Thymus (tissue), 14 donors: ENCODE data around the gene SERPINB4. TPM values are rescaled to one million over a fixed set of nuclear protein-coding genes. Genes with fewer than 3 reads are reported as not detected.
"Not testable (repeated sequence)": the region's sequence is repeated elsewhere in the genome, so short reads cannot be mapped to it uniquely, and the experiment has no call there.

Experiments used
- DNase-seq, 9 donors: peaks; one replicate each; pipeline ENCODE4 v3.0.0-alpha.2; 2013; ENCODE audit warnings: low spot score in 9 of 9, low read depth in 6 of 9, missing footprints in 1 of 9
- H3K27ac ChIP-seq, 2 donors: one replicate each; pipeline ENCODE4 v1.5.1; 2013; ENCODE audit warnings: control low read depth in 1 of 2, low read depth in 1 of 2, low read length in 1 of 2, mild to moderate bottlenecking in 1 of 2, moderate library complexity in 1 of 2
- H3K27me3 ChIP-seq, 2 donors: one replicate each; pipeline ENCODE4 v1.5.1; 2013; ENCODE audit warnings: low read length in 1 of 2; ENCODE audit not compliant: control insufficient read depth in 2 of 2, insufficient read depth in 1 of 2
- H3K36me3 ChIP-seq, 2 donors: one replicate each; pipeline ENCODE4 v1.5.1; 2013; ENCODE audit warnings: low read length in 1 of 2, mild to moderate bottlenecking in 1 of 2, moderate library complexity in 1 of 2; ENCODE audit not compliant: control insufficient read depth in 2 of 2, insufficient read depth in 2 of 2
- H3K4me1 ChIP-seq, 2 donors: one replicate each; pipeline ENCODE4 v1.5.1; 2013; ENCODE audit warnings: low read length in 2 of 2; ENCODE audit not compliant: control insufficient read depth in 2 of 2, insufficient read depth in 2 of 2
- H3K4me3 ChIP-seq, 2 donors: one replicate each; pipeline ENCODE4 v1.5.1; 2013; ENCODE audit warnings: low read length in 2 of 2, control low read depth in 1 of 2, mild to moderate bottlenecking in 1 of 2
- H3K9me3 ChIP-seq, 2 donors: one replicate each; pipeline ENCODE4 v1.5.1; 2013; ENCODE audit warnings: low read length in 1 of 2, mild to moderate bottlenecking in 1 of 2; ENCODE audit not compliant: control insufficient read depth in 2 of 2, insufficient read depth in 1 of 2
- WGBS: extraction: QIAGEN DNeasy Blood & Tissue Kit; methylation state at CpG from one replicate; pipeline ENCODE4 v1.1.7; 2013; 5-methylcytosine and 5-hydroxymethylcytosine counted together
- long read RNA-seq, 10 donors: transcript quantifications; one replicate each; lab custom pipeline, GENCODE V29; 2026
- polyA plus RNA-seq: library from polyadenylated mRNA; stranded (reverse); fragments of 200-250 nt; gene quantifications from one replicate; pipeline ENCODE4 v1.2.3, GENCODE V29; 2013
- total RNA-seq: library from RNA; stranded (reverse); fragments of 120-200 nt; gene quantifications from one replicate; pipeline ENCODE4 v1.2.4, GENCODE V29; 2013
- donor health status: healthy.

The SERPINB4 gene
- total RNA-seq: 2.5 TPM
- 48.3 TPM for polyA plus RNA-seq
- long read RNA-seq, donor 1: 0 reads
- long read RNA-seq, donor 2: 0 reads
- long read RNA-seq, donor 3: 0 reads
- long read RNA-seq, donor 4, partial matches to known transcripts: 0 of 1 reads
- long read RNA-seq, donor 4, other reads (novel, unspliced or antisense): 0 of 1 reads
- long read RNA-seq, donor 5, partial matches to known transcripts: 0 of 1 reads
- long read RNA-seq, donor 5, other reads (novel, unspliced or antisense): 0 of 1 reads
- long read RNA-seq, donor 6, partial matches to known transcripts: 0 of 1 reads
- long read RNA-seq, donor 6, other reads (novel, unspliced or antisense): 0 of 1 reads
- long read RNA-seq, donor 7, partial matches to known transcripts: 0 of 1 reads
- long read RNA-seq, donor 7, other reads (novel, unspliced or antisense): 0 of 1 reads
- long read RNA-seq, donor 8: 0 reads
- long read RNA-seq, donor 9, partial matches to known transcripts: 0 of 1 reads
- long read RNA-seq, donor 9, other reads (novel, unspliced or antisense): 0 of 1 reads
- long read RNA-seq, donor 10: 0 reads

DNA sequence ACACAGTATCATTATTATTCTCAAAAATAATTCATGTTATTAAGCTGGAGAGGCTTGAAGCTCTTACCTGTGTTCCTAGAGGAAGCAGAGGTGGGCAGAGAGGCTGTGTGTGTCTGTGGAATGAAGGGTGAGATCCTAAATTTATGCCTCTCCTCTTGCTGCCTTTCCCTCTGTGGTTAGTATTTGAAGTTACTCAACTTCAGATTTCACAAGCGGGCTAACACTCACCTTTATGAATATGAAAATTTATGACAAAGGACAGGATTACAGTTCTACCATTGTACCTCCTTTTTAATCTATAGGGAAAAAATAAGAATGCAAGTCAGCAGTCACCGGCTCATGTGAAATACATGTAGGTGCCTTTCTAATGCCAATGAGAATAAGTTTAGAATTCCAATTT lies at the start of gene SERPINB4:
SERPINB4 (minus strand) TSS at position 115 of the 400 bp plus-strand sequence. CDS start 679 bp downstream, outside the sequence.
- not testable (repeated sequence) for H3K4me1 ChIP-seq, H3K27ac ChIP-seq, H3K36me3 ChIP-seq, H3K27me3 ChIP-seq, H3K9me3 ChIP-seq, DNase-seq, H3K4me3 ChIP-seq
- WGBS: 90% methylated on average over 1 of the region's 2 CpGs

DNA sequence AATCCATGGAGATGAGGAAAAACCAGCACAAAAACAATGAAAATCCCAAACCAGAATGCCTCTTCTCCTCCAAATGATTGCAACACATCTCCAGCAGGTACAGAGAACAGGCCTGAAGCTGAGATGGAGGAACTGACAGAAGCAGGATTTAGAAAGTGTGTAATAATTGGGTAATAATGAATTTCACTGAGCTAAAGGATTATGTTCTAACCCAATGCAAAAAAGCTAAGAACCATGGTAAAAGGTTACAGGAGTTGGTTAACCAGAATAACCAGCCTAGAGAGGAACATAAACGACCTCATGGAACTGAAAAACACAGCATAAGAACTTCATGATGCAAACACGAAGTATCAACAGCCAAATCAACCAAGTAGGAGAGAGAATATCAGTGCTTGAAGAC lies 45.0 kb upstream of the SERPINB4 start:
- H3K27ac ChIP-seq: no peak overlapping the region
- peaks cover 0 to 6% of the 10 kb centered on the region in 2 donors for H3K9me3 ChIP-seq
- H3K36me3 ChIP-seq: no peaks in the 10 kb centered on the region
- 76% methylated on average over 2 of the region's 2 CpGs for WGBS
- H3K4me1 ChIP-seq: no peaks in the 10 kb centered on the region
- no peak overlapping the region for H3K4me3 ChIP-seq
- no peaks in the 10 kb centered on the region for H3K27me3 ChIP-seq
- no peak for DNase-seq

DNA sequence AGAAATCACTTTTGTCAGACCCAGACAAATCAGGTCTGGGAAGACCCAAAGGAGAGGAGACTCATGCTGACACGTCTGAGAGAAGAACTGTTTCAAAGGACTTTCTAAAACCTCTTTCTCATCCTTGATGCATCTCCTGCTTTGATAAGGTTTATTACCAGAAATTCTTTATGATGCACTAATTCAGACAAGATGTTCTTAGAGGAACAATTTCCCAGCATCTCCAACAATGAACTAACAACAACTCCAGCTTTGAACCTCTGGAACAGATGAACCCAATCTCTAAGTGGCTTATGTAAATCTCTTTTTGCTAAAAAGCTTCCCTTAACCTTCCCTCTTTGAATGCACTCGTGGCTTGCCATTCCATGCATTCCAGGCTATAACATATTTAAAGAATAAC lies 42.8 kb upstream of the SERPINB4 start:
- DNase-seq: no peak
- Histone ChIP-seq H3K4me1 (no peaks in the 10 kb centered on the region), H3K4me3 (no peak overlapping the region), H3K27ac (no peak overlapping the region), H3K9me3 (peaks cover 0 to 6% of the 10 kb centered on the region in 2 donors), H3K27me3 (no peaks in the 10 kb centered on the region), H3K36me3 (no peaks in the 10 kb centered on the region)
- WGBS: 61% methylated on average over 2 of the region's 2 CpGs

DNA sequence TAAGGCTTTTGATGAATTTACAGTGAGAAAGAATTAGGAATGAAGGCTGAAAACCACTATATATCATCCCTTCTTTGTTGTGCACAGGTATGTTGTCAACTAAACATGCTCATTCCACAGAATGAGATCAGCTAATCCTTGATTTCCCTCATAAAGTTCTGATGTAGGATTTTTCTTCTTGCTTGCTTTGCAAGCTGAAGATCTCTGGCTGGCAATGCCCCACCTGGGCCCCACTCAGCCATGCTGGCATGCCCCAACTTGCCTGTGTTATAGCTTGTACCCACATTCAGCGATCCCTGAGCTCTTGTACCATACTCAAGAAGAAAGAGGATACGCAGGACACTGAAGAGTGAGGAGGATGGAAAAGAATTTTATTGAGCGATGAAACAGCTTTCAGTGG lies 40.7 kb upstream of the SERPINB4 start:
- peaks cover 0 to 6% of the 10 kb centered on the region in 2 donors for H3K9me3 ChIP-seq
- WGBS: 98% methylated on average over 3 of the region's 3 CpGs
- no peaks in the 10 kb centered on the region for H3K4me1 ChIP-seq

DNA sequence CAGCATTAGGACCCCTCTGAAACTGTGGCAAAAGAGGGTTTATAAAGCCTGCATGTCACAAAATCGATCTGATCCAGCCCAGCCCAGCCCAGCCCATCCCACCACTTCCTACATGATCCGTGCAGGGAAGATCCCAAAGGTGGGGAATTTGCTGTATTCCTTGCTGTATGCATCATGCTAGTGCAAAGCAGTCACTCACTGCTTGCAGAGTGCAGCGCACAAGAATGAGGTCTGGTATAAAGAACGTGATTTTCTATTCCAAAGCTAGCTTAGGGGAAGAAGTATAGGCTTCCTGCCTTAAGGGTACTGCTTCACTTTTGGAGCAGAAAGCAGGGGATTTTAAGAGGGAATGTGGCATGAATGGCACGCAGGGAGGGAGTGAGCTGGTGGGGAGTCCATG lies 39.8 kb upstream of the SERPINB4 start:
- no peaks in the 10 kb centered on the region for H3K36me3 ChIP-seq
- DNase-seq: no peak
- H3K9me3 ChIP-seq: peaks cover 0 to 6% of the 10 kb centered on the region in 2 donors
- no peaks in the 10 kb centered on the region for H3K27me3 ChIP-seq
- H3K4me3 ChIP-seq: no peak overlapping the region
- H3K4me1 ChIP-seq: no peaks in the 10 kb centered on the region
- no peak overlapping the region for H3K27ac ChIP-seq
- 85% methylated on average over 5 of the region's 5 CpGs for WGBS

More for the DNA sequence above, 40.7 kb upstream of the SERPINB4 start:
- no peaks in the 10 kb centered on the region for H3K27me3 ChIP-seq
- no peak overlapping the region for H3K4me3 ChIP-seq
- H3K27ac ChIP-seq: no peak overlapping the region
- H3K36me3 ChIP-seq: no peaks in the 10 kb centered on the region
- no peak for DNase-seq

DNA sequence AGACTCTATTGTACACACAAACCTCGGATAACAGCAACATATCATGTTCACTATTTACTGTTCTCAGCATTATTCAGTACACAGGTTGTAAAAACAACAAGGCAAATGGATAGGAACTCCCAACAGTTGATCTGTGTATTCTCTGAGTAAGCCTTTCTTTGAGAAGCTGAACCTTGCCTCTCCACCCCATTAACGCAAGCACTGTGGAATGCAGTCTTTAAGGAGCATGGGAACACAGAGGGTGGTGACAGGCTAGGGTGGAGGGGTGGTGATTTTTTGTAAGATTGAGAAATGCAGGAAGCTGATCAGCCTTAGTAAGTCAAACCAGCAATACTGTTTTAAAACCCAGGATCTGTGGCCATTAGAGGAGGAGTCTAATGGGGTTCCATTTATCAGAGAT lies 39.1 kb upstream of the SERPINB4 start:
- Histone ChIP-seq H3K27ac (no peak overlapping the region), H3K4me3 (no peak overlapping the region), H3K27me3 (no peaks in the 10 kb centered on the region), H3K9me3 (peaks cover 0 to 6% of the 10 kb centered on the region in 2 donors), H3K36me3 (no peaks in the 10 kb centered on the region), H3K4me1 (no peaks in the 10 kb centered on the region)
- 54% methylated on average over 2 of the region's 2 CpGs for WGBS
- no peak for DNase-seq

DNA sequence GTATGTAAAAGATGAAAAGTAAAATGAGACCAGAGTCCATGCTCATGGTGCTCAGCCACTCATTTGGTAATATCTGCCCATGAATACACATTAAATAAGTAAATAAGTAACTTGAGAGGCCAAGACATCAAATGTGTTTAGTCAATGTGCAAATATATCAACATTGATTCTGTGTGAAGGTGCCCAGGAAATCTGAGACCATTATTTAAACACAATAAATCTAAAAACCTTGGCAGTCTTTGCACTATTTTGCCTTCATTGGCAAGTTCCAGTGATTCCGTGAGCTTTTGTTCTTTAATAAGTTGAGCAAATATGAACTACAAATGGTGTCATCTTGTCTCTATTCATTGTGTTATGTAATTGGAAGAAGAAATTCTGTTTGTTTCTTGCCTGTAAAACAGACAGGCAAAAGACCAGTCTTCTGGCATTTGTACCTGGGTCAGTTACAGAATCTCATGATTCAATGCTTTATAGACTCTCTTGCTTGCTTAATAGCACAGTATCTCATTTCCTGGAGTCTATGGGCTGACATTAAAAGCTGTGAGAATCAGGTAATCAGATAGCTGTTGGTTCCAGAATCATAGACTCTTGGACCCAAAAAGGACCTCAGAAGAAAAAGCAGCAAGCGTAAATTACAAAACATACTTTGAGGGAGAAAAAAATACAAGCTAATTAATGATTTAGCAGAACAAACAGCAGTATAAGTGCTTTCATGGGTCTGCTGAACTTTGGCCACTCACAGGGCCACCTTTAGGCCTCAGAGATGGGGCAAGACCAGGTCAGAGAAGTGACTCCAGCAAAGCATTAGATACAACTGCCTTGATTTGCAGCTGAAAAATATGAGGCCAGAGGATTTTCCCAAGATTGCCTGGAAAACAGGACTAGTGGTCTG lies 37.6 kb upstream of the SERPINB4 start:
- no peaks in the 10 kb centered on the region for H3K9me3 ChIP-seq
- peak overlapping the region in 1 of 2 donors; percentile 4 for H3K27ac ChIP-seq
- no peak overlapping the region for H3K4me3 ChIP-seq
- peak in 1 of 9 donors; percentile 4 for DNase-seq
- H3K27me3 ChIP-seq: no peaks in the 10 kb centered on the region
- 95% methylated on average over 2 of the region's 2 CpGs for WGBS
- H3K36me3 ChIP-seq: no peaks in the 10 kb centered on the region
- H3K4me1 ChIP-seq: no peaks in the 10 kb centered on the region

DNA sequence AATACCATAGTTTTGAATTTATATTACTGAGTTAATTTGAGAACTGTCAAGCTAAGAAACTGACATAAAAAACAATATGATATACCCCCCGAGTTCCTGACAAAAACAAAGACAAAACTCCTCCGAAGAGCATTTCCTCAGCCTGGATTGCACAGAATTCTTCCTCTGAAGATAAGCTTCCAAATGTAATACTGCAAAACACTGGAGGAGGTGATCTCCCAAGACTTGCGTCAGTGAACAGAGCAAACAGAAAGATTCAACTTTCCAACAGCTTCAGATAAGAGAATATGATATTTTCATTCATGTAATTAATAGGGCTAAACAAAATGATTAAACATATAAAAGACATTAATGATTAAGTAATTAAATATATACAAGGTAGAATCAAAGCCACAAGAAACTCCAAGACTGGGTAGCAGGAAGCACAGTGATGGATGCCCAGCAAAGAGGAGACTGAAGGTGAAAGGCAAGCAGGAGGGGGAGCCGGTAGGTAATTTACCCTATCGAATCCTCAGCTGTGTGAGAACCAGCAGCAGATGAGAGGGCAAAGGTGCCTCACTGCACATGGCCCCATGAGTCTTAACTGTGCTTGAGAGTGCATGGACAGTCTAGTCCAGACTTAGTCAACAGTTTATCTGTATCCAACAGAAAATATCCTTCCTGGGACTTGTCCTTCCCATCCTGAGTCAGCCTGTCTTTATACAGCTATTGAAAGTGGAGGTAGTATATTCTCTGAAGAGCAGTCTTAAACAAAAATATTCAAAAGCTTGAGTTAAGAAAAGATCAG lies 36.0 kb upstream of the SERPINB4 start:
- Histone ChIP-seq H3K36me3 (no peaks in the 10 kb centered on the region), H3K27me3 (no peaks in the 10 kb centered on the region), H3K27ac (no peak overlapping the region), H3K9me3 (no peaks in the 10 kb centered on the region), H3K4me3 (no peak overlapping the region), H3K4me1 (no peaks in the 10 kb centered on the region)
- 85% methylated on average over 5 of the region's 5 CpGs for WGBS
- no peak for DNase-seq
